Measurements from ENCODE around the gene KRT78.
"Not testable (repeated sequence)": the region's sequence is repeated elsewhere in the genome, so short reads cannot be mapped to it uniquely, and the experiment has no call there.

The KRT78 gene

GRCh38 chr12:52856787-52857186 lies 8.0 kb upstream of the KRT78 start:
- CTCF ChIA-PET, result interaction anchor here (0.8 kb wide), 1 partner anchor 271 kb away, joined by 3 read pairs; no protein-coding TSS in a partner anchor
- no peak for DNase-seq (ENCODE audit: extremely low spot score)
- TF ChIP-seq, protein P1, sequence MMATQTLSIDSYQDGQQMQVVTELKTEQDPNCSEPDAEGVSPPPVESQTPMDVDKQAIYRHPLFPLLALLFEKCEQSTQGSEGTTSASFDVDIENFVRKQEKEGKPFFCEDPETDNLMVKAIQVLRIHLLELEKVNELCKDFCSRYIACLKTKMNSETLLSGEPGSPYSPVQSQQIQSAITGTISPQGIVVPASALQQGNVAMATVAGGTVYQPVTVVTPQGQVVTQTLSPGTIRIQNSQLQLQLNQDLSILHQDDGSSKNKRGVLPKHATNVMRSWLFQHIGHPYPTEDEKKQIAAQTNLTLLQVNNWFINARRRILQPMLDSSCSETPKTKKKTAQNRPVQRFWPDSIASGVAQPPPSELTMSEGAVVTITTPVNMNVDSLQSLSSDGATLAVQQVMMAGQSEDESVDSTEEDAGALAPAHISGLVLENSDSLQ (IDR thresholded peaks at IDR 0.05), result no peak
- TF ChIP-seq NFRKB (IDR thresholded peaks at IDR 0.05), result no peak
- POLR2A ChIA-PET, result no interaction called here

DNA sequence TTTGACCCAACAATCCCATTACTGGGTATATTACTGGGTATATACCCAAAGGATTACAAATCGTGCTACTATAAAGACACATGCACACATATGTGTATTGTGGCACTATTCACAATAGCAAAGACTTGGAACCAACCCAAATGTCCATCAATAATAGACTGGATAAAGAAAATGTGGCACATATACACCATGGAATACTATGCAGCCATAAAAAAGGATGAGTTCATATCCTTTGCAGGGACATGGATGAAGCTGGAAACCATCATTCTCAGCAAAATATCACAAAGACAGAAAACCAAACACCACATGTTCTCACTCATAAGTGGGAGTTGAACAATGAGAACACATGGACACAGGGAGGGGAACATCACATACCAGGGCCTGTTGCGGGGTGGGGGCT lies 7.3 kb upstream of the KRT78 start:
- DNase-seq (ENCODE audit: extremely low spot score); POLR2A ChIA-PET: not testable (repeated sequence)
- CTCF ChIA-PET, result interaction anchor here (0.8 kb wide), 1 partner anchor 270 kb away, joined by 3 read pairs; no protein-coding TSS in a partner anchor

DNA sequence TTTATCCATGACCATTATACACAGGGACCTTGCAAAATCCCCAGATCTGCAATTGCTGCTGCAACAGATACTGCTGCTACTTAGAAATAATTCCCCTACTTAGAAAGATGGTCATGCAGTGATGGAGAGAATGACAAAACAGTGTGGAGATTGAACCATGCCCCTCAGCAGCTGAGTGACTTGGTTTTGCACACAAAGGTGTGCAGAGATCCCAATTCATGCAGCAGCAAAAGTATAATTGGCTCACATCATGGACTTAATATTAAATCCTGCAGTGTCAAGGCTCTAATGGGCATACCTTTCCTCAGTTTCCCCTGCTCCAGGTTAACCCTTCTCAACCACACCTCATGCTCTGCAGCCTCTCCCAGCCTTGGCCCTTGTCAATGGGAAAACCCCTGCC lies 3.0 kb upstream of the KRT78 start:
- no peak for DNase-seq (ENCODE audit: extremely low spot score)
- ChIA-PET POLR2A (no interaction called here), CTCF (interaction anchor here (0.7 to 1.0 kb wide), 2 partner anchors 14 to 33 kb away, joined by 3 read pairs; no protein-coding TSS in a partner anchor)
- TF ChIP-seq BHLHE40 (IDR thresholded peaks at IDR 0.05; ENCODE audit: borderline replicate concordance) (no peak), FOXM1 (IDR thresholded peaks at IDR 0.05; ENCODE audit: borderline replicate concordance) (no peak), SUZ12 (IDR thresholded peaks at IDR 0.05) (no peak)

GRCh38 chr12:52850681-52851080 lies 1.9 kb upstream of the KRT78 start:
- ChIA-PET CTCF (no interaction called here), POLR2A (no interaction called here)
- TF ChIP-seq ARNT (IDR thresholded peaks at IDR 0.05) (no peak), LEF1 (IDR thresholded peaks at IDR 0.05; ENCODE audit: borderline replicate concordance) (no peak), ZNF384 (IDR thresholded peaks at IDR 0.05) (no peak), FOXK2 (IDR thresholded peaks at IDR 0.05) (no peak), BHLHE40 (IDR thresholded peaks at IDR 0.05; ENCODE audit: borderline replicate concordance) (no peak), FOXA1 (IDR thresholded peaks at IDR 0.05) (no peak), L3MBTL2 (conservative IDR thresholded peaks at IDR 0.05) (no peak), TARDBP (IDR thresholded peaks at IDR 0.05) (no peak), NFRKB (IDR thresholded peaks at IDR 0.05) (no peak), FOXM1 (IDR thresholded peaks at IDR 0.05; ENCODE audit: borderline replicate concordance) (no peak), CTBP1 (IDR thresholded peaks at IDR 0.05; ENCODE audit: borderline replicate concordance) (no peak), ELF4 (IDR thresholded peaks at IDR 0.05) (no peak), SP1 (IDR thresholded peaks at IDR 0.05) (no peak), HDGF (IDR thresholded peaks at IDR 0.05; ENCODE audit: borderline replicate concordance) (no peak), SUZ12 (IDR thresholded peaks at IDR 0.05) (no peak)
- TF ChIP-seq, protein P1 (IDR thresholded peaks at IDR 0.05), result no peak
- no peak for DNase-seq (ENCODE audit: extremely low spot score)

DNA sequence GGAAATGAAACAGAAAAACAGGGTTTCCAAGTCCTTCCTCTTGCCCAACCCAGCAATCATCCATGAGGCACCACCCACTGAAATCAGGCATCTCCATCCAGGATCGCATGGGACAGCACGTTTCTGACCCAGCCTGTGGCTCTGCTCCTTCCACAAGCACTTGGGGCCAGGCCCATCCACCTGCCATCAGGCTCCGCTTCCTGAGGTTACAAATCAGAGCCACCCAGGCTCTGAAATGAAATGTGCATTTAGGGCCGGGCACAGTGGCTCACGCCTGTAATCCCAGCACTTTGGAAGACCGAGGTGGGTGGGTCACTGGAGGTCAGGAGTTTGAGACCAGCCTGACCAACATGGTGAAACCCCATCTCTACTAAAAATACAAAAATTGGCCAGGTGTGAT lies 717 bp upstream of the KRT78 start:
- TF ChIP-seq LEF1 (IDR thresholded peaks at IDR 0.05; ENCODE audit: borderline replicate concordance), result no peak
- no peak for TF ChIP-seq SUZ12 (IDR thresholded peaks at IDR 0.05)
- no peak for TF ChIP-seq HDGF (IDR thresholded peaks at IDR 0.05; ENCODE audit: borderline replicate concordance)
- no peak for TF ChIP-seq ZNF384 (IDR thresholded peaks at IDR 0.05)
- no peak for TF ChIP-seq CTBP1 (IDR thresholded peaks at IDR 0.05; ENCODE audit: borderline replicate concordance)
- no peak for TF ChIP-seq SP1 (IDR thresholded peaks at IDR 0.05)
- TF ChIP-seq FOXA1 (IDR thresholded peaks at IDR 0.05), result no peak
- TF ChIP-seq, protein P1 (IDR thresholded peaks at IDR 0.05), result no peak
- no peak for TF ChIP-seq ARNT (IDR thresholded peaks at IDR 0.05)
- no peak for DNase-seq (ENCODE audit: extremely low spot score)
- CTCF ChIA-PET, result no interaction called here
- POLR2A ChIA-PET, result no interaction called here

DNA sequence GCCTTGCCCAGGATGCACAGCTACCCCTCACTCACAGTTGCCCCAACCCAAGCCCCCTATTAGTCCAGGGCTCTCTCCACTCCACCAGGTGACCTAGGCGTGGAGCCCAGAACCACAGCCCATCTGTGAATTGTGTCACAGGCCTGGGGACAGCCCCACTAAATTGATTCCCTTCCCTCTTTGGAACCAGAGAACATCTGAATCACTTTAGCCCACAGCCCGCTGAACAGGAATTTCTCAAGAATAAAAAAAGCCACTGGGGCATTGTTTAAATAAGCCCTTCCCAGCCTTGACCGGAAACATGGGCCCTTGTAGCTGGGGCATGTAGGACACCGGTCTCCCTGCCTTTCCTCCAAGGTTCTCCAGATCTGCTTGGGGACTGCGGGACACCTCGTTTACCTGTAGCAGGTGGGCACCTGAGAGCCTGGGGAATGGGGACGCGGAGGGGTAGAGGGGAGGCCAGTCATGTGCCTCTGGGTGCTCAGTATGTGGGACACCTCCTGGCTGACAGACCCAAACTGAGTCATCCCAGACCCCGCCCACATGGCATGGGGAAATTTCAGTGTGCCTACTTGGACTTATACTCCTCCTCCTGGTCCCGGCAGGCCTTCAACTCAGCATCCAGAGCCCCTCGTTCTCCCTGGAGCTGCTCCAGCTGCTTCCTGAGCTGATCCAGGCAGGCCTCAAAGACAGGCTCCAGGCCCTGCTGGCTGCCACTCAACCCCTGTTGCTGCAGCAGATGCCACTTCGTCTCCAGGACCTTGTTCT lies 1.3 kb downstream of the KRT78 start:
- no peak for TF ChIP-seq BHLHE40 (IDR thresholded peaks at IDR 0.05; ENCODE audit: borderline replicate concordance)
- no peak for TF ChIP-seq FOXK2 (IDR thresholded peaks at IDR 0.05)
- TF ChIP-seq L3MBTL2 (conservative IDR thresholded peaks at IDR 0.05), result no peak
- TF ChIP-seq FOXM1 (IDR thresholded peaks at IDR 0.05; ENCODE audit: borderline replicate concordance), result no peak
- no peak for TF ChIP-seq HDGF (IDR thresholded peaks at IDR 0.05; ENCODE audit: borderline replicate concordance)
- no peak for TF ChIP-seq SUZ12 (IDR thresholded peaks at IDR 0.05)
- no peak for TF ChIP-seq NFRKB (IDR thresholded peaks at IDR 0.05)
- no peak for TF ChIP-seq TARDBP (IDR thresholded peaks at IDR 0.05)
- TF ChIP-seq ZNF384 (IDR thresholded peaks at IDR 0.05), result no peak
- no peak for TF ChIP-seq CTBP1 (IDR thresholded peaks at IDR 0.05; ENCODE audit: borderline replicate concordance)
- POLR2A ChIA-PET, result no interaction called here
- no peak for DNase-seq (ENCODE audit: extremely low spot score)
- CTCF ChIA-PET, result no interaction called here

DNA sequence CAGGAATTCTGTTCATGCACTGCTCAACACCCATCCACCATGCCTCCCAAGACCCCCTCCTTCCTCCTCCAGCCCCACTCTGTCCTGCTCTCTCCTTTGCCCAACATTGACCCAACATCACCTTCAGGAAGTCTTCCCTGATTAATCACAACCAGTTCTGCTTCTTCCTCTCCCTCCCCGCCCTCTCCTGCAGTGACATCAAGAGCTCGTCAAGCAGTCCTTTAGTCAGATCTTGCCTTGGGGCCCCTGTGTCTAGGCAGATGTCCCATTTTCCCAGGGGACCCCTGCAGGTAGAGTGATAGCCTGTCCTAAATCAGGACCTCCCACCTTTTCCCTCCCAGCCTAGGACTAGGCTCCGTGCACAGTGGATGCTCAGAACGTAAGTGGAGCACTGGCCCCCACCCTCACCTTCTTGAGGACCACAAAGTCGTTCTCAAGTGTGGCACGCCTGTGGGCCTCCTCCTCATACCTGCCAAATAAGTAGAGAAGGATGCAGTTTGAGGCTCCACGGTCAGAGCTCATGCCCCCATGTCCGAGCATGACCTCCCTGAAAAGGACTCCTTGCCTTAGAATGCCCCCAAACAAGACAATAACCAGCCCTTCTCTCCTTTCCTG lies 2.3 kb downstream of the KRT78 start:
- no peak for DNase-seq (ENCODE audit: extremely low spot score)
- ChIA-PET POLR2A (no interaction called here), CTCF (no interaction called here)
- TF ChIP-seq CTBP1 (IDR thresholded peaks at IDR 0.05; ENCODE audit: borderline replicate concordance) (no peak), SUZ12 (IDR thresholded peaks at IDR 0.05) (no peak), TARDBP (IDR thresholded peaks at IDR 0.05) (no peak), FOXA1 (IDR thresholded peaks at IDR 0.05) (no peak), ARNT (IDR thresholded peaks at IDR 0.05) (no peak), FOXK2 (IDR thresholded peaks at IDR 0.05) (no peak), L3MBTL2 (conservative IDR thresholded peaks at IDR 0.05) (no peak), NFRKB (IDR thresholded peaks at IDR 0.05) (no peak), ZNF384 (IDR thresholded peaks at IDR 0.05) (no peak), BHLHE40 (IDR thresholded peaks at IDR 0.05; ENCODE audit: borderline replicate concordance) (no peak), FOXM1 (IDR thresholded peaks at IDR 0.05; ENCODE audit: borderline replicate concordance) (no peak), SP1 (IDR thresholded peaks at IDR 0.05) (no peak), ELF4 (IDR thresholded peaks at IDR 0.05) (no peak), LEF1 (IDR thresholded peaks at IDR 0.05; ENCODE audit: borderline replicate concordance) (no peak), HDGF (IDR thresholded peaks at IDR 0.05; ENCODE audit: borderline replicate concordance) (no peak)
- TF ChIP-seq, protein P1 (IDR thresholded peaks at IDR 0.05), result no peak
